ENCODE measurements around the gene SIRT2. TPM values are rescaled to one million over a fixed set of nuclear protein-coding genes. Genes with fewer than 3 reads are reported as not detected.

The SIRT2 gene
- total and polyA plus RNA-seq, 2 of the 8 experiments (the other 6 are each of a cell fraction or from before 2014, with no cell fraction given), result 6.5 to 10.0 TPM

DNA sequence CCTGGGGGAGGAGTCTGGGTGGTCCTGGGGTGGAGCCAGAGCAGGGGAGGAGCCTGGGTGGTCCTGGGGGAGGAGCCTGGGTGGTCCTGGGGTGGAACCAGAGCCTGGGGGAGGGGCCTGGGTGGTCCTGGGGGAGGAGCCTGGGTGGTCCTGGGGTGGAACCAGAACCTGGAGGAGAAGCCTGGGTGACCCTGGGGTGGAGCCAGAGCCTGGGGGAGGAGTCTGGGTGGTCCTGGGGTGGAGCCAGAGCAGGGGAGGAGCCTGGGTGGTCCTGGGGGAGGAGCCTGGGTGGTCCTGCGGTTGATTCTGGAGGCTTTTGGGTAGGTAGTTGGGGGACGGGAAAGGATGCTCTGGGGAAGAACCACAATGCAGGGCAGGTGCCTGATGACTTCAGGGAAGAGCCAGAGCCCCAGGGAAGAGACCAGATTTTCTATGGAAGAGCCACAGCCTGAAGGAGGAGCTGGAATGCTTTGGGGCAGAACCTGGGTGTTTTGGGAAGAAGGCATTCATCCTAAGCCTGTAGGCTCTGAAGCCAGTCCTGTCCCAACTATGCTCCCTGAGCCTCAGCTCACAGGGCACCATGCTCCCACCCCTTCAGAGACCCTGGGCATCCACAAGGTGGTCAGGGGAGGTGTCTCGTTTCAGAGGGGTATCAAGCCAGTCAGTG, 46.3 kb upstream of the SIRT2 start:
- no peak overlapping the region for H2BK12ac ChIP-seq (ENCODE audit: low read depth, low read length)
- no peak overlapping the region for H3K9ac ChIP-seq (replicated peaks in 1 of 4; ENCODE audit: extremely low read depth in 1 of 4, low read depth in 3 of 4, low read length in 3 of 4)
- H3K79me2 ChIP-seq (ENCODE audit: control insufficient read depth in 1 of 2, insufficient read depth in 2 of 2, low read length in 2 of 2), result no peaks in the 10 kb centered on the region
- no peak overlapping the region for H2AK5ac ChIP-seq (ENCODE audit: low read depth, low read length)
- peaks cover 0 to 5% (median 0%) of the 10 kb centered on the region in 4 experiments; a peak in 3 of 7 replicates for H3K4me1 ChIP-seq (replicated peaks in 1 of 4; ENCODE audit: control insufficient read depth in 3 of 4, insufficient read depth in 4 of 4, low read length in 3 of 4)
- H3K9me3 ChIP-seq (ENCODE audit: insufficient read depth in 2 of 2, low read depth in 1 of 2, low read length in 1 of 2), result no peaks in the 10 kb centered on the region
- no peaks in the 10 kb centered on the region for H3K79me1 ChIP-seq (ENCODE audit: low read depth, low read length)
- no peak overlapping the region for H2AFZ ChIP-seq (ENCODE audit: low read length)
- no peak overlapping the region for H3K23ac ChIP-seq (ENCODE audit: insufficient read length)
- H3K4me3 ChIP-seq (ENCODE audit: extremely low read depth in 1 of 4, insufficient read depth in 2 of 4, low read depth in 3 of 4, low read length in 4 of 4), result no peak overlapping the region
- 88% methylated on average over 3 of the region's 3 CpGs; no CpG with 5 or more reads in 1 of the 2 experiments for WGBS, 2 experiments (ENCODE audit: extremely low coverage in 1 of 2, insufficient coverage in 1 of 2, insufficient read length in 1 of 2, insufficient replicate concordance in 2 of 2, low coverage in 1 of 2, low lambda C conversion rate in 2 of 2, missing lambda C conversion rate in 1 of 2)
- H2BK120ac ChIP-seq (replicated peaks; ENCODE audit: low read depth, low read length), result no peak overlapping the region
- H3K18ac ChIP-seq (ENCODE audit: extremely low read depth, low read length), result no peak overlapping the region
- H3K56ac ChIP-seq (replicated peaks; ENCODE audit: insufficient read length, low read depth, low read length), result no peak overlapping the region
- DNase-seq (ENCODE audit: low read depth in 1 of 2, low spot score in 2 of 2), result no peak
- H3K4me2 ChIP-seq (ENCODE audit: insufficient read depth in 1 of 2, low read depth in 2 of 2, low read length in 2 of 2), result no peak overlapping the region
- no peak overlapping the region for H4K8ac ChIP-seq (ENCODE audit: extremely low read depth, insufficient read depth, low read length)
- no peak overlapping the region for H3K14ac ChIP-seq (ENCODE audit: insufficient read length)
- peaks cover 0 to 3% (median under 1%) of the 10 kb centered on the region in 4 experiments; a peak in 1 of 7 replicates for H3K27me3 ChIP-seq (replicated peaks in 1 of 4; ENCODE audit: control insufficient read depth in 3 of 4, extremely low read depth in 1 of 4, insufficient read depth in 3 of 4, low read length in 3 of 4)
- no peak overlapping the region for H4K5ac ChIP-seq (ENCODE audit: insufficient read length, low read depth, low read length)
- TF ChIP-seq SIRT6 (IDR thresholded peaks at IDR 0.05; ENCODE audit: low read length), result no peak
- 0 out of 3 replicates have a peak, but pooled peaks of 1 of the 2 experiments have one; percentile 18 for TF ChIP-seq POLR2A (IDR thresholded peaks at IDR 0.05; ENCODE audit: control extremely low read depth in 1 of 2, low read depth in 2 of 2, low read length in 2 of 2)
- no peak overlapping the region for H2BK20ac ChIP-seq (ENCODE audit: low read length)
- H3K23me2 ChIP-seq (ENCODE audit: low read depth, low read length), result peaks cover 5% of the 10 kb centered on the region; the same call in 1 of the 2 replicates
- H3K36me3 ChIP-seq (ENCODE audit: control insufficient read depth in 2 of 4, insufficient read depth in 4 of 4, low read length in 3 of 4), result peaks cover 0 to 4% (median 0%) of the 10 kb centered on the region in 4 experiments; a peak in 2 of 8 replicates
- H2BK15ac ChIP-seq (ENCODE audit: low read length), result no peak overlapping the region
- H2BK5ac ChIP-seq (ENCODE audit: low read depth, low read length), result no peak overlapping the region
- CTCF ChIA-PET (ENCODE audit: partially characterized antibody), result interaction anchor here (14.5 kb wide), 1 partner anchor 12 kb away, joined by 120 read pairs; the partner anchor contains the start of genes MRPS12 and SARS2
- no peak overlapping the region for H3K27ac ChIP-seq (ENCODE audit: low read depth, low read length)
- POLR2A ChIA-PET (ENCODE audit: partially characterized antibody), result interaction anchor here (1.1 to 1.8 kb wide), 2 partner anchors 15 to 25 kb away, joined by 3 to 7 read pairs; partner anchors contain the start of genes MRPS12 and SARS2
- peaks cover 0 to 1% of the 10 kb centered on the region in 2 experiments for H4K20me1 ChIP-seq (replicated peaks in 1 of 2; ENCODE audit: control insufficient read depth in 1 of 2, insufficient read depth in 2 of 2, low read length in 2 of 2)
- H3K4ac ChIP-seq (replicated peaks; ENCODE audit: insufficient read length, low read depth, low read length), result no peak overlapping the region
- H4K91ac ChIP-seq (replicated peaks; ENCODE audit: insufficient read length, low read length), result no peak overlapping the region
- FAIRE-seq, result no peak

All from H1 (cell line).